H1 (cell line): ENCODE data around the gene PDHB. TPM values are rescaled to one million over a fixed set of nuclear protein-coding genes. Genes with fewer than 3 reads are reported as not detected.

ENCODE experiments used
- BRCA1 ChIP-seq: IDR thresholded peaks from 2 replicates; pipeline ENCODE4 v1.6.1; 2012; ENCODE audit warnings: low read depth, low read length, improper control_type of control experiment
- POLR2AphosphoS5 ChIP-seq: IDR thresholded peaks from 2 replicates; pipeline ENCODE4 v1.6.1; 2011; ENCODE audit warnings: low read depth, low read length
- SP4 ChIP-seq: IDR thresholded peaks from 2 replicates; pipeline ENCODE4 v1.6.1; 2012; ENCODE audit warnings: low read length, inconsistent platforms
- TCF12 ChIP-seq: IDR thresholded peaks from 2 replicates; pipeline ENCODE4 v1.6.1; 2011; ENCODE audit warnings: low read depth, mild to moderate bottlenecking, low read length
- ZNF274 ChIP-seq: IDR thresholded peaks from 2 replicates; pipeline ENCODE4 v1.7.0; 2012; ENCODE audit warnings: low read length, borderline replicate concordance; ENCODE audit errors: extremely low read depth
- polyA plus RNA-seq, 7 experiments: library from polyadenylated mRNA; depleted of rRNA in 3 of 7; stranded (reverse) in 5 of 7; unstranded in 2 of 7; fragments of >200 nt in 5 of 7; fragments of 200-250 nt in 2 of 7; gene quantifications; 1 replicate in 5 of 7; 2 replicates in 1 of 7; 4 replicates in 1 of 7; pipeline versions ENCODE4 v1.2.1 to v1.2.3, GENCODE V29; 2011 to 2013; ENCODE audit warnings: missing spikeins in 2 of 7, mixed read lengths in 2 of 7
- total RNA-seq: library from RNA; stranded (reverse); fragmentation: NEBNext Ultra II Directional; extraction: Animal tissue kit (Norgen Biotek cat#: 25700); gene quantifications from 2 replicates; pipeline ENCODE4 v1.2.1, GENCODE V29; 2021
- TF ChIP-seq, protein P1 (sequence below): fragments of 300-600 bp; sonication (generic); IDR thresholded peaks from 2 replicates; pipeline ENCODE4 v1.7.1; 2012; ENCODE audit warnings: low read length, moderate library complexity, mild to moderate bottlenecking, inconsistent platforms; ENCODE audit not compliant: insufficient replicate concordance
- TF ChIP-seq, protein P2 (sequence below): IDR thresholded peaks from 2 replicates; pipeline ENCODE4 v1.6.1; 2011; ENCODE audit warnings: low read length, improper control_type of control experiment

Gene PDHB
- total and polyA plus RNA-seq, 2 of the 8 experiments (the other 6 are each of a cell fraction or from before 2014, with no cell fraction given): 90.4 to 140 TPM

DNA sequence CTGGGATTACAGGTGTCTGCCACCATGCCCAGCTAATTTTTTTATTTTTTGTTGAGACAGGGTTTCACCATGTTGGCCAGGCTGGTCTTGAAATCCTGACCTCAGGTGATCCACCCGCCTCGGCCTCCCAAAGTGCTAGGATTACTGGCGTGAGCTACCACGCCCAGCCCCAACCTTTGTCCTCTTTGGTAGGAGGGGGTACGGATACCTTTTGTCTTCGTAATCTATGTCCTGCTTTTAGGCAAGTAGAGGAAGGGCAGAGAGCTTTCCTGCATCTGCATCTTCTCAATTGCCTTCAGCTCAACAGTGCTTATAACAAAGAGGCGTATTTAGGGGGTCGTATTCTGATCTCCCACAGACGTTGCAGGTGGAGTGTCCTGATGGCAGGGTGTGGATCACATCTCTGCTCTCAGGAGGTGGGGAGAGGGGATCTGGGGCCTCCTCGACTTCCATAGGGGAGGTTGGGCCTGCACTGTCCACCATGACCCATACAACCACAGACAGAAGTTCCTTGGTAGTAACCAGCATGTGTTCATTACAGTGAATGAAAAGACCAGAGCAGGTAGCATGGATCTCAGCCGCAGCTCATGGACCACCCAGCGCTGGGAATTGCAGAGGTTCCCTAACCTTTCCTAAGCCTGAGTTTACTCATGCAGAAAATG lies 36.9 kb upstream of the PDHB start (continued):
- TF ChIP-seq, protein P1, sequence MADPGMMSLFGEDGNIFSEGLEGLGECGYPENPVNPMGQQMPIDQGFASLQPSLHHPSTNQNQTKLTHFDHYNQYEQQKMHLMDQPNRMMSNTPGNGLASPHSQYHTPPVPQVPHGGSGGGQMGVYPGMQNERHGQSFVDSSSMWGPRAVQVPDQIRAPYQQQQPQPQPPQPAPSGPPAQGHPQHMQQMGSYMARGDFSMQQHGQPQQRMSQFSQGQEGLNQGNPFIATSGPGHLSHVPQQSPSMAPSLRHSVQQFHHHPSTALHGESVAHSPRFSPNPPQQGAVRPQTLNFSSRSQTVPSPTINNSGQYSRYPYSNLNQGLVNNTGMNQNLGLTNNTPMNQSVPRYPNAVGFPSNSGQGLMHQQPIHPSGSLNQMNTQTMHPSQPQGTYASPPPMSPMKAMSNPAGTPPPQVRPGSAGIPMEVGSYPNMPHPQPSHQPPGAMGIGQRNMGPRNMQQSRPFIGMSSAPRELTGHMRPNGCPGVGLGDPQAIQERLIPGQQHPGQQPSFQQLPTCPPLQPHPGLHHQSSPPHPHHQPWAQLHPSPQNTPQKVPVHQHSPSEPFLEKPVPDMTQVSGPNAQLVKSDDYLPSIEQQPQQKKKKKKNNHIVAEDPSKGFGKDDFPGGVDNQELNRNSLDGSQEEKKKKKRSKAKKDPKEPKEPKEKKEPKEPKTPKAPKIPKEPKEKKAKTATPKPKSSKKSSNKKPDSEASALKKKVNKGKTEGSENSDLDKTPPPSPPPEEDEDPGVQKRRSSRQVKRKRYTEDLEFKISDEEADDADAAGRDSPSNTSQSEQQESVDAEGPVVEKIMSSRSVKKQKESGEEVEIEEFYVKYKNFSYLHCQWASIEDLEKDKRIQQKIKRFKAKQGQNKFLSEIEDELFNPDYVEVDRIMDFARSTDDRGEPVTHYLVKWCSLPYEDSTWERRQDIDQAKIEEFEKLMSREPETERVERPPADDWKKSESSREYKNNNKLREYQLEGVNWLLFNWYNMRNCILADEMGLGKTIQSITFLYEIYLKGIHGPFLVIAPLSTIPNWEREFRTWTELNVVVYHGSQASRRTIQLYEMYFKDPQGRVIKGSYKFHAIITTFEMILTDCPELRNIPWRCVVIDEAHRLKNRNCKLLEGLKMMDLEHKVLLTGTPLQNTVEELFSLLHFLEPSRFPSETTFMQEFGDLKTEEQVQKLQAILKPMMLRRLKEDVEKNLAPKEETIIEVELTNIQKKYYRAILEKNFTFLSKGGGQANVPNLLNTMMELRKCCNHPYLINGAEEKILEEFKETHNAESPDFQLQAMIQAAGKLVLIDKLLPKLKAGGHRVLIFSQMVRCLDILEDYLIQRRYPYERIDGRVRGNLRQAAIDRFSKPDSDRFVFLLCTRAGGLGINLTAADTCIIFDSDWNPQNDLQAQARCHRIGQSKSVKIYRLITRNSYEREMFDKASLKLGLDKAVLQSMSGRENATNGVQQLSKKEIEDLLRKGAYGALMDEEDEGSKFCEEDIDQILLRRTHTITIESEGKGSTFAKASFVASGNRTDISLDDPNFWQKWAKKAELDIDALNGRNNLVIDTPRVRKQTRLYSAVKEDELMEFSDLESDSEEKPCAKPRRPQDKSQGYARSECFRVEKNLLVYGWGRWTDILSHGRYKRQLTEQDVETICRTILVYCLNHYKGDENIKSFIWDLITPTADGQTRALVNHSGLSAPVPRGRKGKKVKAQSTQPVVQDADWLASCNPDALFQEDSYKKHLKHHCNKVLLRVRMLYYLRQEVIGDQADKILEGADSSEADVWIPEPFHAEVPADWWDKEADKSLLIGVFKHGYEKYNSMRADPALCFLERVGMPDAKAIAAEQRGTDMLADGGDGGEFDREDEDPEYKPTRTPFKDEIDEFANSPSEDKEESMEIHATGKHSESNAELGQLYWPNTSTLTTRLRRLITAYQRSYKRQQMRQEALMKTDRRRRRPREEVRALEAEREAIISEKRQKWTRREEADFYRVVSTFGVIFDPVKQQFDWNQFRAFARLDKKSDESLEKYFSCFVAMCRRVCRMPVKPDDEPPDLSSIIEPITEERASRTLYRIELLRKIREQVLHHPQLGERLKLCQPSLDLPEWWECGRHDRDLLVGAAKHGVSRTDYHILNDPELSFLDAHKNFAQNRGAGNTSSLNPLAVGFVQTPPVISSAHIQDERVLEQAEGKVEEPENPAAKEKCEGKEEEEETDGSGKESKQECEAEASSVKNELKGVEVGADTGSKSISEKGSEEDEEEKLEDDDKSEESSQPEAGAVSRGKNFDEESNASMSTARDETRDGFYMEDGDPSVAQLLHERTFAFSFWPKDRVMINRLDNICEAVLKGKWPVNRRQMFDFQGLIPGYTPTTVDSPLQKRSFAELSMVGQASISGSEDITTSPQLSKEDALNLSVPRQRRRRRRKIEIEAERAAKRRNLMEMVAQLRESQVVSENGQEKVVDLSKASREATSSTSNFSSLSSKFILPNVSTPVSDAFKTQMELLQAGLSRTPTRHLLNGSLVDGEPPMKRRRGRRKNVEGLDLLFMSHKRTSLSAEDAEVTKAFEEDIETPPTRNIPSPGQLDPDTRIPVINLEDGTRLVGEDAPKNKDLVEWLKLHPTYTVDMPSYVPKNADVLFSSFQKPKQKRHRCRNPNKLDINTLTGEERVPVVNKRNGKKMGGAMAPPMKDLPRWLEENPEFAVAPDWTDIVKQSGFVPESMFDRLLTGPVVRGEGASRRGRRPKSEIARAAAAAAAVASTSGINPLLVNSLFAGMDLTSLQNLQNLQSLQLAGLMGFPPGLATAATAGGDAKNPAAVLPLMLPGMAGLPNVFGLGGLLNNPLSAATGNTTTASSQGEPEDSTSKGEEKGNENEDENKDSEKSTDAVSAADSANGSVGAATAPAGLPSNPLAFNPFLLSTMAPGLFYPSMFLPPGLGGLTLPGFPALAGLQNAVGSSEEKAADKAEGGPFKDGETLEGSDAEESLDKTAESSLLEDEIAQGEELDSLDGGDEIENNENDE: no peak
- TF ChIP-seq BRCA1: no peak
- TF ChIP-seq, protein P2, sequence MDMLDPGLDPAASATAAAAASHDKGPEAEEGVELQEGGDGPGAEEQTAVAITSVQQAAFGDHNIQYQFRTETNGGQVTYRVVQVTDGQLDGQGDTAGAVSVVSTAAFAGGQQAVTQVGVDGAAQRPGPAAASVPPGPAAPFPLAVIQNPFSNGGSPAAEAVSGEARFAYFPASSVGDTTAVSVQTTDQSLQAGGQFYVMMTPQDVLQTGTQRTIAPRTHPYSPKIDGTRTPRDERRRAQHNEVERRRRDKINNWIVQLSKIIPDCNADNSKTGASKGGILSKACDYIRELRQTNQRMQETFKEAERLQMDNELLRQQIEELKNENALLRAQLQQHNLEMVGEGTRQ: no peak
- no peak for TF ChIP-seq SP4
- TF ChIP-seq ZNF274: no peak
- no peak for TF ChIP-seq POLR2AphosphoS5
- TF ChIP-seq TCF12: no peak
- TF ChIP-seq, all 59 proteins: peak for 0
